Omental fat pad (tissue), 4 donors: ENCODE measurements around the gene TLL1. TPM values are rescaled to one million over a fixed set of nuclear protein-coding genes. Genes with fewer than 3 reads are reported as not detected.

ENCODE experiments used
- ATAC-seq: fragments of 150-250 bp; one replicate; pipeline ENCODE4 v1.9.1; 2016; ENCODE audit warnings: mild to moderate bottlenecking, moderate library complexity; ENCODE audit not compliant: low FRiP score
- DNase-seq: peaks from one replicate; pipeline ENCODE4 v3.0.0-alpha.2; 2019; ENCODE audit warnings: low spot score
- CTCF ChIP-seq, 3 donors: fragments of 450-650 bp; IDR thresholded peaks; one replicate each; pipeline ENCODE4 v1.5.1; 2016 to 2017; ENCODE audit warnings: antibody characterized with exemption in 3 of 3, mild to moderate bottlenecking in 3 of 3, moderate library complexity in 2 of 3
- total RNA-seq, 4 donors: library from RNA; depleted of rRNA; stranded (reverse); fragments of >200 nt; gene quantifications; one replicate each; pipeline ENCODE4 v1.1.0, GENCODE V29; 2016

Gene TLL1
- total RNA-seq, 4 donors from 2014 or later, result 3.2 to 22.2 (median 11.9) TPM

DNA sequence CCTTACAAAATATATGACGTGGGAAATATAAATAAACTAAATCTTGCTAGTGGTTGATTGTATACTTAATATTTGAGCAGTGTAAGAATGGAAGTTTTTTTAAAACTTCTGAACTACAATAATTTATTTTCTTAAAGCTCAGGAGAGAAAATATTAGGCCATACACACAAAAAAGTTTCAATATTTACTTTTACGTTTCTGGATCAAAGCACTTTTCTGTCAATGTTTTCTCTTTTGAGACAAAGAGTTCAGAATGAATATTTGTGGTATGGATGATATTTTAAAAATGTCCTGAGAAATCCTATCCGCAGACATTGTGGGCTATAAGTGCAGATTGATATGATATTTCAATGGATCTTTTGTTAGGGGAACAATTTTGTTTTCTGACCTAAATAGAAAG, 109.9 kb downstream of the TLL1 start:
- DNase-seq, result no peak
- no peak for ATAC-seq
- TF ChIP-seq CTCF (IDR thresholded peaks at IDR 0.05), result no peak

DNA sequence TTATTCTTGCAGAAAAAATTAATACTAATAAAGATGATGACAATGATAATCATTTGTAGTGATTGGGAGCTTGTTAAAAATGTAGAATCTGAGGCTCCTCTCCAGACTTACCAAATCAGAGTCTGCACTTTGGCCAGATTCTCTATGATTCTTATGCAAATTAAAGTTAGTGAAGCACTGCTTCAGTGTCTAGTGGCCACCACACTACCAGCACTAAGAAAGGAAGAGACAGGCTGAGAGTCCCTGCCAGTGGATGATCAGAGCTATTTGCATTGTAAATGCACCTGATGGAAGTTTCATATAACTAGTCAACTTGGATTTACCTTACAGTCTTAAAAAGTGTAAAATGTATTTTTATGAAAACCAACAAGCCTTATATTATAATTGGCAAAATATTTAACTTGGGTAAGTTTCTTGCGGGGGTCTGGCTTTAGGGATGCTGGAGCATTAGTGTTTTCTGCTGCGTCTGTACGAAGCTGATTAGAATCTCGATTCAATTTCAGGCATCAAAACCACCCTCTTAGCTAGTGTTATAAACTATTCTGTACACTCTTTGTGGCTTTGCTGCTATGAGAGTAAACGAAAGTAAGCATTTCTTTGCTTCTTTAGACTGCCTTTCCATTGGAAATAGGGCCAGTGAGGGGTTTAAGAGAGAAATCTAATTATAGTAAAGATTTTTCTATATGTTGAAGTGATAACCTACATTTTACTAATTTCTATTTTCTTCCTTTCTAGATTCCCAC, 114.1 kb downstream of the TLL1 start:
- DNase-seq, result no peak
- no peak for TF ChIP-seq CTCF (IDR thresholded peaks at IDR 0.05)

GRCh38 chr4:165991325-165992180, 118.5 kb downstream of the TLL1 start:
- no peak for TF ChIP-seq CTCF (IDR thresholded peaks at IDR 0.05)
- ATAC-seq (no peak), DNase-seq (no peak)

More for the DNA sequence above, 114.1 kb downstream of the TLL1 start:
- no peak for ATAC-seq

- no peak for ATAC-seq
- TF ChIP-seq CTCF (IDR thresholded peaks at IDR 0.05), result no peak
These were observed 119.2 kb downstream of the TLL1 start for GRCh38 chr4:165992283-165992682.

DNA sequence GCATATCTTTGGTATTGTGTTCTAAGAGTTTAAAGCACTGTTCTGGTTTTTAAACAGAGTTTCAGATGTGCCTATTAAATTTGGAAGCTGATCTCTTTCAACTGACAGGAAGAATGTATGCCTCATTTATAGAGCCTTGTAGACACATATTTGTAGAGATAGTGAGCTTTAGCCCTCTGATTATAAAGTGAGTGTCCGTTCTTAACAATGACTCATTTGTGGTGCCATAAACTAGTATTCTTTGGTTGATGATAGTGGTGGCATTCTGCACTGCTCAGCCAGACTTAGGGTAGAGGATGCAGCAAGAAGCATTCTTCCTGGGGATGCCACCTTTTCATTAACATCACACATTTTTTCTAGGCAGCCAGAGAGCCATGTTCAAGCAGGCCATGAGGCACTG, 121.7 kb downstream of the TLL1 start:
- no peak for TF ChIP-seq CTCF (IDR thresholded peaks at IDR 0.05)
- no peak for DNase-seq
- ATAC-seq, result no peak

More at GRCh38 chr4:165992283-165992682, 119.2 kb downstream of the TLL1 start:
- DNase-seq, result no peak

GRCh38 chr4:166003811-166004210, 130.8 kb downstream of the TLL1 start:
- no peak for ATAC-seq
- no peak for DNase-seq
- TF ChIP-seq CTCF (IDR thresholded peaks at IDR 0.05), result no peak
